ENCODE results near the gene GLCE.

Gene GLCE

GRCh38 chr15:69318033-69318432, 157.6 kb downstream of the GLCE start:
- Histone ChIP-seq H3K27me3 (ENCODE audit: control insufficient read depth in 1 of 2, insufficient read depth in 2 of 2, low read length in 2 of 2) (no peaks in the 10 kb centered on the region), H3K4me1 (ENCODE audit: insufficient read depth, low read length) (no peaks in the 10 kb centered on the region), H3K36me3 (ENCODE audit: insufficient read depth, low read length) (no peaks in the 10 kb centered on the region), H3K27ac (ENCODE audit: low read depth, low read length) (no peak overlapping the region), H3K9ac (ENCODE audit: low read length) (no peak overlapping the region), H3K9me3 (ENCODE audit: low read length) (no peaks in the 10 kb centered on the region), H3K4me3 (ENCODE audit: low read depth in 1 of 2, low read length in 2 of 2) (no peak overlapping the region)

- Histone ChIP-seq H3K9me3 (ENCODE audit: low read length) (no peaks in the 10 kb centered on the region), H3K27me3 (ENCODE audit: control insufficient read depth in 1 of 2, insufficient read depth in 2 of 2, low read length in 2 of 2) (no peaks in the 10 kb centered on the region), H3K27ac (ENCODE audit: low read depth, low read length) (no peak overlapping the region), H3K9ac (ENCODE audit: low read length) (no peak overlapping the region), H3K36me3 (ENCODE audit: insufficient read depth, low read length) (no peaks in the 10 kb centered on the region), H3K4me3 (ENCODE audit: low read depth in 1 of 2, low read length in 2 of 2) (no peak overlapping the region), H3K4me1 (ENCODE audit: insufficient read depth, low read length) (no peaks in the 10 kb centered on the region)
These were observed 159.2 kb downstream of the GLCE start for GRCh38 chr15:69319384-69320375.

- H3K36me3 ChIP-seq (ENCODE audit: insufficient read depth, low read length): no peaks in the 10 kb centered on the region
- no peaks in the 10 kb centered on the region for H3K4me1 ChIP-seq (ENCODE audit: insufficient read depth, low read length)
- H3K4me3 ChIP-seq (ENCODE audit: low read depth in 1 of 2, low read length in 2 of 2): no peak overlapping the region
- no peaks in the 10 kb centered on the region for H3K9me3 ChIP-seq (ENCODE audit: low read length)
- H3K9ac ChIP-seq (ENCODE audit: low read length): no peak overlapping the region
- H3K27ac ChIP-seq (ENCODE audit: low read depth, low read length): no peak overlapping the region
- no peaks in the 10 kb centered on the region for H3K27me3 ChIP-seq (ENCODE audit: control insufficient read depth in 1 of 2, insufficient read depth in 2 of 2, low read length in 2 of 2)
These were observed 160.6 kb downstream of the GLCE start for GRCh38 chr15:69320977-69321554.
